SK-N-SH (cell line): ENCODE measurements around the gene KRTAP5-4.

Experiments used
- CHD2 ChIP-seq: fragments of 150-350 bp; IDR thresholded peaks from 2 replicates; pipeline ENCODE4 v1.6.1; 2018; ENCODE audit warnings: low read length; ENCODE audit not compliant: partially characterized antibody
- CTCF ChIP-seq: fragments of 200-600 bp; sonication (generic); IDR thresholded peaks from 2 replicates; pipeline ENCODE4 v1.6.1; 2017; ENCODE audit warnings: antibody characterized with exemption, mild to moderate bottlenecking, moderate library complexity
- EP300 ChIP-seq, 2 experiments: IDR thresholded peaks; 2 replicates each; pipeline versions ENCODE4 v1.4.0 to v1.6.1; 2012; ENCODE audit warnings: borderline replicate concordance in 1 of 2, low read depth in 1 of 2, low read length in 1 of 2
- FOSL2 ChIP-seq: IDR thresholded peaks from 2 replicates; pipeline ENCODE4 v1.4.0; 2012; ENCODE audit warnings: low read depth, mild to moderate bottlenecking, moderate library complexity, borderline replicate concordance
- GABPA ChIP-seq: IDR thresholded peaks from 2 replicates; pipeline ENCODE4 v1.4.0; 2012; ENCODE audit warnings: low read depth, mild to moderate bottlenecking
- GATA2 ChIP-seq: sonication (generic); formaldehyde crosslinking; IDR thresholded peaks from 2 replicates; pipeline ENCODE4 v1.5.0; 2020; ENCODE audit warnings: mild to moderate bottlenecking, missing genetic modification reagents
- POLR2AphosphoS5 ChIP-seq: IDR thresholded peaks from 2 replicates; pipeline ENCODE4 v1.6.1; 2012; ENCODE audit warnings: low read depth, low read length
- RAD21 ChIP-seq: IDR thresholded peaks from 2 replicates; pipeline ENCODE4 v1.6.1; 2012; ENCODE audit warnings: mild to moderate bottlenecking, low read length
- RCOR1 ChIP-seq: fragments of 150-350 bp; IDR thresholded peaks from 2 replicates; pipeline ENCODE4 v1.6.1; 2017; ENCODE audit warnings: antibody characterized with exemption, low read length
- USF2 ChIP-seq: fragments of 150-350 bp; IDR thresholded peaks from 2 replicates; pipeline ENCODE4 v1.6.1; 2017; ENCODE audit warnings: antibody characterized with exemption, low read length, low read depth, borderline replicate concordance

- TF ChIP-seq FOSL2 (no peak), CTCF (no peak), GATA2 (no peak), RCOR1 (no peak), POLR2AphosphoS5 (no peak), CHD2 (no peak), RAD21 (no peak), GABPA (no peak), USF2 (no peak), EP300 (IDR thresholded peaks at IDR 0.05; ENCODE audit: borderline replicate concordance in 1 of 2, low read depth in 1 of 2, low read length in 1 of 2) (no peak)
These were observed 47.0 kb downstream of the KRTAP5-4 start for GRCh38 chr11:1574933-1575242.
